WTC11 (cell line): Measurements from ENCODE around the gene SGCD.

Source experiments
- ATF3 ChIP-seq: sonication (generic); formaldehyde crosslinking; conservative IDR thresholded peaks from 2 replicates; pipeline ENCODE4 v1.8.1; 2022; ENCODE audit warnings: mild to moderate bottlenecking, missing genetic modification reagents
- CTCF ChIP-seq: fragments of 200-600 bp; IDR thresholded peaks from 2 replicates; pipeline ENCODE4 v1.8.0; 2022; ENCODE audit warnings: antibody characterized with exemption
- NR1H2 ChIP-seq: sonication (generic); formaldehyde crosslinking; IDR thresholded peaks from 2 replicates; pipeline ENCODE4 v1.9.0; 2021; ENCODE audit warnings: mild to moderate bottlenecking, moderate library complexity, missing genetic modification reagents
- TP53 ChIP-seq: sonication (generic); formaldehyde crosslinking; IDR thresholded peaks from 2 replicates; pipeline ENCODE4 v1.8.1; 2023; ENCODE audit warnings: mild to moderate bottlenecking, missing genetic modification reagents

GRCh38 chr5:156704139-156704538 lies 377.2 kb downstream of the SGCD start:
- TF ChIP-seq CTCF, result no peak
- TF ChIP-seq ATF3 (CRISPR knock-in tag), result no peak
- TF ChIP-seq TP53 (CRISPR knock-in tag), result no peak
- TF ChIP-seq NR1H2 (CRISPR knock-in tag), result no peak
